Testis (tissue), 3 donors: ENCODE data around the gene CARMIL3. TPM values are rescaled to one million over a fixed set of nuclear protein-coding genes. Genes with fewer than 3 reads are reported as not detected.

Experiments
- DNase-seq: peaks from one replicate; pipeline ENCODE4 v3.0.0-alpha.2; 2019
- H3K27ac ChIP-seq, 2 donors: fragments of 200-600 bp; sonication (generic); one replicate each; pipeline ENCODE4 v1.5.1; 2019
- H3K27me3 ChIP-seq: fragments of 200-600 bp; sonication (generic); one replicate; pipeline ENCODE4 v1.5.1; 2019
- H3K36me3 ChIP-seq: fragments of 200-600 bp; sonication (generic); one replicate; pipeline ENCODE4 v1.5.1; 2017; ENCODE audit warnings: low read depth; ENCODE audit errors: missing control alignments
- H3K4me1 ChIP-seq: fragments of 200-600 bp; sonication (generic); one replicate; pipeline ENCODE4 v1.5.1; 2019
- H3K4me3 ChIP-seq, 2 donors: fragments of 200-600 bp; sonication (generic); one replicate each; pipeline ENCODE4 v1.5.1; 2017 to 2019
- H3K9me3 ChIP-seq: fragments of 200-600 bp; sonication (generic); one replicate; pipeline ENCODE4 v1.5.1; 2017
- POLR2A ChIP-seq: fragments of 450-650 bp; IDR thresholded peaks from one replicate; pipeline ENCODE4 v1.6.1; 2017; ENCODE audit warnings: antibody characterized with exemption, mild to moderate bottlenecking, moderate library complexity
- WGBS, 2 donors: methylation state at CpG; one replicate each; pipeline ENCODE4 v1.1.5; 2018; 5-methylcytosine and 5-hydroxymethylcytosine counted together
- intact Hi-C: fragments of 100-400 bp; cut with DNase I; formaldehyde crosslinking; loops from one replicate; pipeline ENCODE4 v1.15.1; 2023; ENCODE audit warnings: low total_unique reads
- polyA plus RNA-seq: library from polyadenylated mRNA; stranded (reverse); fragments of 350-450 nt; fragmentation: Illumina TruSeq; extraction: RNeasy Lipid Tissue Mini Kit (QIAGEN cat#74804); gene quantifications from one replicate; pipeline ENCODE4 v1.2.3, GENCODE V29; 2014; ENCODE audit warnings: low read depth, low replicate concordance; ENCODE audit not compliant: insufficient read depth
- total RNA-seq, 2 donors: library from RNA; depleted of rRNA; stranded (reverse); fragments of >200 nt; gene quantifications; one replicate each; pipeline ENCODE4 v1.2.3, GENCODE V29; 2016
- TF ChIP-seq, protein P1 (sequence below), 3 experiments: fragments of 450-650 bp in 2 of 3; fragments of 200-600 bp in 1 of 3; sonication (generic) in 1 of 3; IDR thresholded peaks; one replicate each; pipeline ENCODE4 v1.5.1; 2016 to 2019; ENCODE audit warnings: antibody characterized with exemption in 3 of 3, mild to moderate bottlenecking in 2 of 3, moderate library complexity in 1 of 3

The CARMIL3 gene
- total and polyA plus RNA-seq, 3 donors from 2014 or later = 6.8 to 8.6 (median 7.7) TPM

GRCh38 chr14:24060984-24061913 is 9.4 kb downstream of the CARMIL3 start:
- Histone ChIP-seq H3K27ac (no peak overlapping the region), H3K27me3 (no peaks in the 10 kb centered on the region), H3K36me3 (no peaks in the 10 kb centered on the region), H3K9me3 (no peaks in the 10 kb centered on the region), H3K4me1 (no peaks in the 10 kb centered on the region), H3K4me3 (no peak overlapping the region)
- no peak for TF ChIP-seq POLR2A
- TF ChIP-seq, protein P1, sequence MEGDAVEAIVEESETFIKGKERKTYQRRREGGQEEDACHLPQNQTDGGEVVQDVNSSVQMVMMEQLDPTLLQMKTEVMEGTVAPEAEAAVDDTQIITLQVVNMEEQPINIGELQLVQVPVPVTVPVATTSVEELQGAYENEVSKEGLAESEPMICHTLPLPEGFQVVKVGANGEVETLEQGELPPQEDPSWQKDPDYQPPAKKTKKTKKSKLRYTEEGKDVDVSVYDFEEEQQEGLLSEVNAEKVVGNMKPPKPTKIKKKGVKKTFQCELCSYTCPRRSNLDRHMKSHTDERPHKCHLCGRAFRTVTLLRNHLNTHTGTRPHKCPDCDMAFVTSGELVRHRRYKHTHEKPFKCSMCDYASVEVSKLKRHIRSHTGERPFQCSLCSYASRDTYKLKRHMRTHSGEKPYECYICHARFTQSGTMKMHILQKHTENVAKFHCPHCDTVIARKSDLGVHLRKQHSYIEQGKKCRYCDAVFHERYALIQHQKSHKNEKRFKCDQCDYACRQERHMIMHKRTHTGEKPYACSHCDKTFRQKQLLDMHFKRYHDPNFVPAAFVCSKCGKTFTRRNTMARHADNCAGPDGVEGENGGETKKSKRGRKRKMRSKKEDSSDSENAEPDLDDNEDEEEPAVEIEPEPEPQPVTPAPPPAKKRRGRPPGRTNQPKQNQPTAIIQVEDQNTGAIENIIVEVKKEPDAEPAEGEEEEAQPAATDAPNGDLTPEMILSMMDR (IDR thresholded peaks at IDR 0.05) = no peak
- intact Hi-C loops = no loop called here
- WGBS, 2 donors = 96 to 98% methylated on average over 7 of the region's 7 CpGs
- DNase-seq = no peak

DNA sequence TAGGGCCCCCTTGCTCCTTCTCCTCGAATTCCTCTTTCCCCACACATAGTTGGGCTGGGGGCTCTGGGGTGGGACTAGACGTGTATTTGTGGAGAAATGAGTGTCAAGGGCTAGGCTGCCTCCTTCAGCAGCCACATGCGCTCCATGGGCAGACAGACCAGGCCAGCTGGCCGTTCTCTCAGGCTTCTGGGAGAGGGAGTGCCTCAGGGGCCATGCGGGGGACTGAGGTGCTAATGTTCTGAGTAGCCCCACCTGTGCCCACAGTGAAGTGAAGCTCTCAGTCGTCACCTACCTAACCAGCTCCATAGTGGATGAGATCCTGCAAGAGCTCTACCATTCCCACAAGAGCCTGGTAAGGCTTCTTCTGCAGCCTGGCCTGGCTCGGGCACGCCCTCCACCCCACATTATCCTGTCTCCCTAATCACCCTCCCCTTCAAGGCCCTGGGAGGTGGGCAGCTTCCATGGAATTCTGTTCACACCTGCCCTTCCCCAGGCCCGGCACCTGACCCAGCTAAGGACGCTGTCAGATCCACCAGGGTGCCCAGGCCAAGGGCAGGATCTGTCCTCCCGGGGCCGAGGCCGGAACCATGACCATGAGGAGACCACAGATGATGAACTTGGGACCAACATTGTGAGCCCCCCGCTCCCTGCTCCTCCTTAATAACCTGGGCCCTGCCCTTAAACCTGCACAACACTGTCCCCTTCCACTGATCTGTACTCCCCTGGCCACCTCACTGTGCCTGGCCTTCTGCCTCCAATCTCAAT is 10.6 kb downstream of the CARMIL3 start:
- no peaks in the 10 kb centered on the region for H3K36me3 ChIP-seq

DNA sequence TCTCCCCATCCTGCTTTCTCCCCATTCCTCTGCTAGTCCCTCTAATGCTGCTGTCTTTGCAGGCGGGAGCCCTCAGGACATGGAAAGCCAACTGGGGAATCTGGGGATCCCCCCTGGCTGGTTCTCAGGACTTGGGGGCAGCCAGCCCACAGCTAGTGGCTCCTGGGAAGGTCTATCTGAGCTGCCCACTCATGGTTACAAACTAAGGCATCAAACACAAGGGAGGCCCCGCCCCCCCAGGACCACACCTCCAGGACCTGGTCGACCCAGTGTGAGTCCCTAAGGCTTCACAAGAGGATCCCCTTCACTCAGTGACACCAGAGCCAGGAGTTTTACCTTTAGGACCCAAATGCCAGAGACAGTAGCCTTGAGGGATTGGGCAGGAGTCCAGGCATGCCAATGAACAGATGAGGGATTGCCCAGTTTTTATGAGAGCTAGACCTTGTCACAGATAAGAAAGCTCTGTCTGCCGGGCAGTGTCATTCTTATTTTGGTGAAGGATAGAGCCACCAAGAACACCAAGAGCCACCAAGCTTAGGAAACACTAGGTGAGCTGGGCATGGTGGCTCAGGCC is 11.5 kb downstream of the CARMIL3 start:
- 86 to 100% methylated on average over 1 to 4 of the region's 4 CpGs for WGBS, 2 donors
- Histone ChIP-seq H3K4me3 (no peak overlapping the region), H3K36me3 (no peaks in the 10 kb centered on the region), H3K27ac (no peak overlapping the region), H3K4me1 (no peaks in the 10 kb centered on the region), H3K27me3 (no peaks in the 10 kb centered on the region), H3K9me3 (no peaks in the 10 kb centered on the region)
- DNase-seq = no peak
- TF ChIP-seq, protein P1 (IDR thresholded peaks at IDR 0.05) = no peak
- TF ChIP-seq POLR2A = no peak
- intact Hi-C loops = no loop called here

More for the DNA sequence above, 10.6 kb downstream of the CARMIL3 start:
- intact Hi-C loops = no loop called here
- Histone ChIP-seq H3K4me1 (no peaks in the 10 kb centered on the region), H3K9me3 (no peaks in the 10 kb centered on the region), H3K27ac (no peak overlapping the region), H3K27me3 (no peaks in the 10 kb centered on the region), H3K4me3 (no peak overlapping the region)
- 89 to 91% methylated on average over 14 of the region's 14 CpGs for WGBS, 2 donors
- no peak for DNase-seq
- TF ChIP-seq, protein P1 (IDR thresholded peaks at IDR 0.05) = no peak
- TF ChIP-seq POLR2A = no peak

GRCh38 chr14:24064091-24064795 is 12.4 kb downstream of the CARMIL3 start:
- Histone ChIP-seq H3K27me3 (no peaks in the 10 kb centered on the region), H3K4me1 (no peaks in the 10 kb centered on the region), H3K36me3 (no peaks in the 10 kb centered on the region), H3K9me3 (no peaks in the 10 kb centered on the region), H3K4me3 (no peak overlapping the region), H3K27ac (no peak overlapping the region)
- no peak for DNase-seq
- intact Hi-C loops = no loop called here
- WGBS, 2 donors = 66 to 87% methylated on average over 7 of the region's 7 CpGs
- TF ChIP-seq, protein P1 (IDR thresholded peaks at IDR 0.05) = no peak
- TF ChIP-seq POLR2A = no peak
